Left ventricle myocardium inferior (tissue), 1 donor: ENCODE measurements around the gene GDF10. TPM values are rescaled to one million over a fixed set of nuclear protein-coding genes. Genes with fewer than 3 reads are reported as not detected.

Experiments used
- DNase-seq: peaks from one replicate; pipeline ENCODE4 v3.0.0-alpha.2; 2020
- H3K27ac ChIP-seq: fragments of 200-600 bp; replicated peaks from 2 replicates; pipeline ENCODE4 v1.8.0; 2021
- H3K27me3 ChIP-seq: fragments of 200-600 bp; 2 replicates; pipeline ENCODE4 v1.8.0; 2021; ENCODE audit warnings: low read depth
- H3K36me3 ChIP-seq: fragments of 200-600 bp; 2 replicates; pipeline ENCODE4 v1.8.0; 2021
- H3K4me1 ChIP-seq: fragments of 200-600 bp; 2 replicates; pipeline ENCODE4 v1.8.0; 2021
- H3K4me3 ChIP-seq: fragments of 200-600 bp; 2 replicates; pipeline ENCODE4 v1.8.0; 2021; ENCODE audit warnings: mild to moderate bottlenecking, moderate library complexity
- H3K9me3 ChIP-seq: fragments of 200-600 bp; replicated peaks from 2 replicates; pipeline ENCODE4 v1.8.0; 2021
- CTCF ChIP-seq: fragments of 200-600 bp; IDR thresholded peaks from 2 replicates; pipeline ENCODE4 v1.8.0; 2021; ENCODE audit warnings: antibody characterized with exemption, mild to moderate bottlenecking, borderline replicate concordance
- intact Hi-C: fragments of 100-400 bp; cut with micrococcal nuclease; formaldehyde crosslinking; loops from one replicate; pipeline ENCODE4 v1.11.0; 2022
- total RNA-seq: library from RNA; stranded (reverse); fragmentation: NEBNext Ultra II Directional; extraction: Animal tissue kit (Norgen Biotek cat#: 25700); gene quantifications from one replicate; pipeline ENCODE4 v1.2.1, GENCODE V29; 2021
- donor health status: DM: no; HTN: yes; CAD: no; lungs with severe emphysema.

GDF10 gene
- total RNA-seq, 1 donor from 2014 or later, result 0.22 TPM

GRCh38 chr10:47258921-47259320, 41.1 kb upstream of the GDF10 start:
- H3K4me3 ChIP-seq, result no peak overlapping the region
- no peak overlapping the region for H3K27ac ChIP-seq
- no peaks in the 10 kb centered on the region for H3K9me3 ChIP-seq
- H3K36me3 ChIP-seq, result no peaks in the 10 kb centered on the region
- no peak for DNase-seq
- peaks cover 30% of the 10 kb centered on the region for H3K27me3 ChIP-seq
- no peak for TF ChIP-seq CTCF
- peaks cover 20% of the 10 kb centered on the region for H3K4me1 ChIP-seq
- intact Hi-C loops, result no loop called here

- H3K36me3 ChIP-seq, result no peaks in the 10 kb centered on the region
- intact Hi-C loops, result no loop called here
- no peaks in the 10 kb centered on the region for H3K9me3 ChIP-seq
- TF ChIP-seq CTCF, result no peak
- no peak overlapping the region for H3K27ac ChIP-seq
- H3K27me3 ChIP-seq, result peaks cover 35% of the 10 kb centered on the region
- no peak for DNase-seq
- peaks cover 15% of the 10 kb centered on the region for H3K4me1 ChIP-seq
- H3K4me3 ChIP-seq, result no peak overlapping the region
Measured at GRCh38 chr10:47259466-47259865, 40.5 kb upstream of the GDF10 start.

DNA sequence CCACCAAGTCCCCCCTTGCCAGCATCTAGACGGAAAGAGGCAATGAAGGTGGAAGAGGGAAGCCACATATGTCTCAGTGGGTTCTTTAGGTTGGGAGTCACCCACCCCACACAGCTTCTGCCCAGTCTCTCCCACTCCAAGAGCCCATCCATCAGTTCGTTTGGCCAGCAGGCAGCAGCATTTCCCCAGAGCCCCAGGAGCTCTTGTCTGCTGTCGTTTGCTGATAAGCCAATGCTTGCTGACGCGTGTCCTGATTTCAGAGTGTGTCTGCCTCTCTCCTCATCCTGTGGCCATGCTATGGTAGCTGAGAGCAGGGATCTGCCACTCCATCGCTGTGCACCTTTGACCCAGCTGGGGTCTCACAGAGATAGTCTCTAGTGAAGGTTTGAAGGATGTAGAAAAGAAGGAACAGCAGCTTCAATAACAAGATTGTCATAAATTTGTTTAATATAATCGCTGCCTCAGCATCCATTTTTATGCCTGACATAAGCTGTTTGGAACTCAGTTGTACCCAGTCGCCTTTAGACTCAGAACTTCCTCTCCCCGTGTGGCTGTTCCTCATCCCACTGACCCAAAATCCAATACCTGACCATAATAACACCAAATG, 39.4 kb upstream of the GDF10 start:
- H3K4me3 ChIP-seq, result no peak overlapping the region
- peaks cover 43% of the 10 kb centered on the region for H3K27me3 ChIP-seq
- intact Hi-C loops, result no loop called here
- peak; percentile 38 for TF ChIP-seq CTCF
- peaks cover 10% of the 10 kb centered on the region for H3K4me1 ChIP-seq
- DNase-seq, result no peak
- no peak overlapping the region for H3K27ac ChIP-seq
- H3K9me3 ChIP-seq, result no peaks in the 10 kb centered on the region
- H3K36me3 ChIP-seq, result no peaks in the 10 kb centered on the region

DNA sequence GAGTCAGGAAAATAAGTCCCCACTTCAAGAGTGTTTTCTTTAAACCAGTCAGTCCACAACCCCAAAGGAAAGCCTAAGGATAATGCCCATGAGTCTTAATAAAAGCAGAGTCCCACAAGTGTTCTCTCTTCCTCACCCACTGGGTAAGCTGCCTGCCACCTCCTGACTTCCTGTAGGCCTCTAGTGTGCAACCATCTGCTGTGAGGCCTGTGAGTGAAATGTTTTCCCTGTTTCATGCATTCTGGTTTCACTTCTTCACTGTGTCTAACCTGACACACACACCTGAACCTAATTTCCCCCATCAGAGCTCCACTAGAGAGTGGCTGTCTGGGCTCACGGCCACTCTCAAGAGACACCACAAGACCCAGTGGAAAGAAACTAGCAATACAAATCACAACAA, 38.9 kb upstream of the GDF10 start:
- no peak for DNase-seq
- intact Hi-C loops, result no loop called here
- no peak overlapping the region for H3K4me3 ChIP-seq
- no peak for TF ChIP-seq CTCF
- no peaks in the 10 kb centered on the region for H3K36me3 ChIP-seq
- H3K4me1 ChIP-seq, result peaks cover 6% of the 10 kb centered on the region
- H3K27me3 ChIP-seq, result peaks cover 43% of the 10 kb centered on the region
- H3K9me3 ChIP-seq, result no peaks in the 10 kb centered on the region
- H3K27ac ChIP-seq, result no peak overlapping the region

- Histone ChIP-seq H3K4me3 (no peak overlapping the region), H3K9me3 (no peaks in the 10 kb centered on the region), H3K36me3 (no peaks in the 10 kb centered on the region), H3K4me1 (peaks cover 6% of the 10 kb centered on the region), H3K27ac (no peak overlapping the region), H3K27me3 (peaks cover 43% of the 10 kb centered on the region)
- intact Hi-C loops, result no loop called here
- TF ChIP-seq CTCF, result no peak
- DNase-seq, result no peak
Measured at GRCh38 chr10:47261556-47261955, 38.4 kb upstream of the GDF10 start.
